ENCODE results near the gene USP54. TPM values are rescaled to one million over a fixed set of nuclear protein-coding genes. Genes with fewer than 3 reads are reported as not detected.
A peak's percentile ranks its signal among the peaks of the same experiment; 100 is the strongest.

USP54 gene
- total and polyA plus RNA-seq, 9 of the 15 experiments (the other 6 are each of a cell fraction or from before 2014, with no cell fraction given), result 3.8 to 40.1 (median 16.9) TPM

- H3K79me2 ChIP-seq (ENCODE audit: control insufficient read depth, insufficient read depth, low read length), result no peaks in the 10 kb centered on the region
- no peaks in the 10 kb centered on the region for H4K20me1 ChIP-seq (replicated peaks; ENCODE audit: control insufficient read depth, insufficient read depth, low read length)
- peaks cover 0 to 7% of the 10 kb centered on the region in 2 experiments; a peak in 2 of 5 replicates for H3K4me1 ChIP-seq (replicated peaks in 1 of 2; ENCODE audit: control insufficient read depth in 2 of 2, insufficient read depth in 2 of 2, low read length in 2 of 2)
- H3K27ac ChIP-seq (ENCODE audit: extremely low read depth, low read depth, low read length), result no peak overlapping the region
- intact Hi-C loops (cut with micrococcal nuclease) (no loop called here), in situ Hi-C loops (cut with MboI) (loop anchor here (10.0 kb wide), 1 partner anchor 340 kb away; the partner anchor contains the start of gene CAMK2G)
- no peaks in the 10 kb centered on the region for H3K9me3 ChIP-seq (replicated peaks; ENCODE audit: control insufficient read depth, insufficient read depth, low read depth, low read length)
- FAIRE-seq (no peak), DNase-seq (ENCODE audit: extremely low read depth in 1 of 4, low spot score in 3 of 4) (no peak), ATAC-seq (no peak)
- WGBS (ENCODE audit: insufficient coverage, low coverage, missing lambda C conversion rate), result 72% methylated on average over 1 of the region's 1 CpG
- no peak overlapping the region for H3K9ac ChIP-seq (ENCODE audit: insufficient read depth in 1 of 2, low read depth in 2 of 2, low read length in 2 of 2)
- no peak for TF ChIP-seq ZNF121 (CRISPR knock-in tag; conservative IDR thresholded peaks at IDR 0.05)
- TF ChIP-seq MBD2 (IDR thresholded peaks at IDR 0.05; ENCODE audit: borderline replicate concordance, low read depth), result no peak
- no peak for TF ChIP-seq CTBP1 (IDR thresholded peaks at IDR 0.05; ENCODE audit: borderline replicate concordance)
- no peak overlapping the region for H3K4me3 ChIP-seq
- H3K36me3 ChIP-seq (ENCODE audit: control insufficient read depth, insufficient read depth, low read length), result peaks cover 5% of the 10 kb centered on the region; the same call in 2 of the 3 replicates
- no peaks in the 10 kb centered on the region for H3K9me1 ChIP-seq (ENCODE audit: control insufficient read depth, insufficient read depth, low read length)
- H3K4me2 ChIP-seq (ENCODE audit: insufficient read depth, low read length), result no peak overlapping the region
- BruUV-seq (replicated peaks), result no TSS peak
- ChIA-PET CTCF (ENCODE audit: low intra/inter-chr PET ratio) (no interaction called here), POLR2A (interaction anchor here (0.5 to 0.7 kb wide), 2 partner anchors 8 to 88 kb away, joined by 3 read pairs; no protein-coding TSS in a partner anchor)
- H3K27me3 ChIP-seq (ENCODE audit: control insufficient read depth in 2 of 2, insufficient read depth in 2 of 2, low read length in 2 of 2), result no peaks in the 10 kb centered on the region
- H2AFZ ChIP-seq (ENCODE audit: low read depth, low read length), result no peak overlapping the region
These were observed 56.3 kb downstream of the USP54 start for GRCh38 chr10:73534857-73535256.

DNA sequence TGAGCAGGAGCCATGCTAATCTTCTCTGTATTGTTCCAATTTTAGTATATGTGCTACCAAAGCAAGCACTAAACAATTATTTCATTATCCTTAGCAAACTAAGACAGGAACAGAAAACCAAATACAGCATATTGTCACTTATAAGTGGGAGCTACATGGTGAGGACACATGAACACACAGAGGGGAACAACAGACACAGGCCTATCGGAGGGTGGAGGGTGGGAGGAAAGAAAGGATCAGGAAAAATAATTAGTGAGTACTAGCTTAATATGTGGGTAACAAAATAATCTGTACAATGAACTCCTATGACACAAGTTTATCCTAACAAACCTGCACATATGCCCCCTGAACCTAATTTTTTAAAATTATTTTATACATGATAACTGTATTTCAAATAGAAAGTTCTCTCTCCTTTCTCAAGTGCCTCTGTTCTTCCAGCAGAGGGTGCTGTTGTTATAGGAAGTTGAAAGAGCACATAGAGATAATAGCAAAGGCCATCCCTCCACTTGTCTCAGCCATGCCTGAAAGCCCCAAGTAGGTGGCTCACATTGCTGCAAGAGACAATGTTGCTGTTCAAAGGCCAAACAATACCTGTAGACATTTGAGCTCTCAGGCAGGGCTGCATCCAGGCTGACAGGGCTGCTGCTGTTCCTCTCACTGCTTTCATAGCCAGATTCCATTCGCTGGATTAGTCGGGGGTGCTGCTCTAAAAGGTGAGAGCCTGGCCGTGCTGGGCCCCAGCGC, 61.9 kb downstream of the USP54 start:
- FAIRE-seq (peak; percentile 93), DNase-seq (ENCODE audit: extremely low read depth in 1 of 4, low spot score in 3 of 4) (peak; percentile 78 to 87 (median 82)), ATAC-seq (peak; percentile 98)
- in situ Hi-C loops (cut with MboI) (loop anchor here (5.0 kb wide), 1 partner anchor 113 kb away; the partner anchor contains the start of gene MYOZ1), intact Hi-C loops (cut with micrococcal nuclease) (loop anchor here (1.0 to 5.0 kb wide), 4 partner anchors 98 to 350 kb away; no protein-coding TSS in a partner anchor)
- Histone ChIP-seq H3K79me2 (ENCODE audit: control insufficient read depth, insufficient read depth, low read length) (no peaks in the 10 kb centered on the region), H3K9me1 (ENCODE audit: control insufficient read depth, insufficient read depth, low read length) (no peaks in the 10 kb centered on the region), H2AFZ (ENCODE audit: low read depth, low read length) (peak overlapping the region; percentile 46; the same call in 1 of the 2 replicates), H3K9me3 (replicated peaks; ENCODE audit: control insufficient read depth, insufficient read depth, low read depth, low read length) (no peaks in the 10 kb centered on the region), H3K4me3 (no peak overlapping the region), H3K9ac (ENCODE audit: insufficient read depth in 1 of 2, low read depth in 2 of 2, low read length in 2 of 2) (peak overlapping the region in 1 of 2 experiments; percentile 2; a peak in 1 of 4 replicates), H3K4me2 (ENCODE audit: insufficient read depth, low read length) (no peak overlapping the region), H3K27me3 (ENCODE audit: control insufficient read depth in 2 of 2, insufficient read depth in 2 of 2, low read length in 2 of 2) (no peaks in the 10 kb centered on the region), H3K27ac (ENCODE audit: extremely low read depth, low read depth, low read length) (no peak overlapping the region), H3K4me1 (replicated peaks in 1 of 2; ENCODE audit: control insufficient read depth in 2 of 2, insufficient read depth in 2 of 2, low read length in 2 of 2) (peaks cover 0 to 2% of the 10 kb centered on the region in 2 experiments; a peak in 3 of 5 replicates), H4K20me1 (replicated peaks; ENCODE audit: control insufficient read depth, insufficient read depth, low read length) (no peaks in the 10 kb centered on the region), H3K36me3 (ENCODE audit: control insufficient read depth, insufficient read depth, low read length) (peaks cover 9% of the 10 kb centered on the region; the same call in 2 of the 3 replicates)
- ChIA-PET CTCF (ENCODE audit: low intra/inter-chr PET ratio) (interaction anchor here (0.6 to 7.8 kb wide), 7 partner anchors 50 to 1725 kb away, joined by 3 to 140 read pairs (median 4); partner anchors contain the start of genes COMTD1 and MYOZ1), POLR2A (interaction anchor here (0.5 to 1.3 kb wide), 5 partner anchors 8 to 201 kb away, joined by 3 to 4 read pairs (median 3); no protein-coding TSS in a partner anchor)
- 92% methylated on average over 5 of the region's 5 CpGs for WGBS (ENCODE audit: insufficient coverage, low coverage, missing lambda C conversion rate)
- BruUV-seq (replicated peaks), result no TSS peak
- TF ChIP-seq JUN (IDR thresholded peaks at IDR 0.05; ENCODE audit: borderline replicate concordance, low read depth, low read length), result 0 out of 2 replicates have a peak, but pooled peaks have one; percentile 40
- no peak for TF ChIP-seq JUN (CRISPR knock-in tag; IDR thresholded peaks at IDR 0.05; ENCODE audit: borderline replicate concordance)
- no peak for TF ChIP-seq TCF3 (CRISPR knock-in tag; IDR thresholded peaks at IDR 0.05)
- no peak for TF ChIP-seq GATA2 (CRISPR knock-in tag; IDR thresholded peaks at IDR 0.05)
- TF ChIP-seq ATF7 (IDR thresholded peaks at IDR 0.05), result peak; percentile 49; the same call in 1 of the 2 replicates

Data from K562 (cell line).